CD4-positive, alpha-beta T cell treated with Interleukin-15 for 4 hours (primary cell): ENCODE data around the gene AMMECR1.

ENCODE experiments used
- DNase-seq: peaks from one replicate; pipeline ENCODE4 v3.0.0-alpha.2; 2020; ENCODE audit warnings: low spot score

AMMECR1 gene

DNA sequence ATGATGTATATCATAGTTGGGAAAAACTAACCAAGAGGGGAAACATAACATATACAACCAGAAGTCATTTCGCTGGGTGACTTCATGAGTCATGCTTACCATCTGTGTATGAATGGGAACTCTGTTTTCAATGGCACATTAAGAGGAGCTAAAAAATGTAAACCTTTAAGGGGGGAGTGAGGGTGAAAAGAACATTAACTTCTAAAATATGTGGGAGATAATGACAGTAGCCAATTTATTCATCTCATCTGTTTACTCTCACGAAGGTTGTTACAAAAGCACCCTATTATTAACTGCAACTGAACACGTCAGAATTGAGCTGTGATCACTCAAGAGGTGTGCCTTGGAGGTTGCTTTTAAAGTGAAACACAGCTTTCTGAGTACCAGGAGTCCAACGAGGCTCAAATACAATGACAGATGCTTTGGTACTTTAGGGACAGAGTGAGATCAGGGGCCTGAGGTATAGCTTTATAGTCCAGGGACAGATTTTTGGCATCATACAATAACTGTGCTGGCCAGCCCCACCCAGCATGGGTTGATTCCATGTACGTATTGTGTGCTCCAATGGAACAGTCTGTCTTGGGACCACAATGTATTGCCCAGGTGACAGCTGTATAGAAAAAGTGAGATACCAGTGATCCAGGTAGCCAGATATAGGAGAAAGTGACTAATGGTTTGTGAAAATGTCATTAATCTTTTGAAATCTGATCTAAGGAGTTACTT lies 107.3 kb downstream of the AMMECR1 start:
- no peak for DNase-seq

DNA sequence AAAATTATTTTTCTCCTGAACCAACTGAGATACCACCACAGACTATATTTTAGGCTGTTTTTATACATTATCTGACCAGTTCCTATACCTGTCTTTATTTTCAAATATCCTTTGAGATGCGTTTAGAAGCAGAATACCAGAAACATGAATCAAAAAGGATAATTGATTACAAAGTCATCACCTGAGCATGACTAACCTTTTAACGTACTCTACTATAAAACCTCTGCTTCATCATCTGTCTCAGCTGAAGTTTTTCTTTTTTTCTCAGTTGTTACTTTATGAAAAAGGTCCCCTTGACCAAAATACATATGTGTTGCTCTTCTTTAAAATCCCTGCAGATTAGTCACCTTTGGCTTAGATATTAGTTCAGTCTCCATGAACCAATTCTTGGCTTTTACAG lies 109.8 kb downstream of the AMMECR1 start:
- DNase-seq: no peak

- DNase-seq: no peak
Observed at GRCh38 chrX:110204986-110205385, 112.9 kb downstream of the AMMECR1 start.

DNA sequence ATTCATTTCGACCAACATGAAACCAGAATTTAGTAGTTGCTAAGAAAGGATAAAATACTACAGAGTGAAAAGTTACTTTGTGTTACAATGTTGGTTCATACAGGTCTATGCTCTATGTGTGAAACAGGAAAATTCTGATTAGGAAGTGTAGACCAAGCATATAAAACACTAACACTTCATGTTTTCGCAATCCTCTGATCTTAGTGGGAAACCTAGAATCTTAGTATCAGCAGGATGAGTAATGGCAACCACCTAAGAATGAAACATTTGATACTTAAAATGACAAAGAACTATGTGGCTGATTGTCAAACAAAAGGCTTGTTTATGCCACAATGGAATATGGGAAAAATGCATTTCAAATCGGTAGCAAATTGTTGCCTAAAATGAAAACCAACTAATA lies 116.1 kb downstream of the AMMECR1 start:
- DNase-seq: no peak

GRCh38 chrX:110194977-110195376 lies 122.9 kb downstream of the AMMECR1 start:
- no peak for DNase-seq

GRCh38 chrX:110192516-110192915 lies 125.4 kb downstream of the AMMECR1 start:
- DNase-seq: no peak

DNA sequence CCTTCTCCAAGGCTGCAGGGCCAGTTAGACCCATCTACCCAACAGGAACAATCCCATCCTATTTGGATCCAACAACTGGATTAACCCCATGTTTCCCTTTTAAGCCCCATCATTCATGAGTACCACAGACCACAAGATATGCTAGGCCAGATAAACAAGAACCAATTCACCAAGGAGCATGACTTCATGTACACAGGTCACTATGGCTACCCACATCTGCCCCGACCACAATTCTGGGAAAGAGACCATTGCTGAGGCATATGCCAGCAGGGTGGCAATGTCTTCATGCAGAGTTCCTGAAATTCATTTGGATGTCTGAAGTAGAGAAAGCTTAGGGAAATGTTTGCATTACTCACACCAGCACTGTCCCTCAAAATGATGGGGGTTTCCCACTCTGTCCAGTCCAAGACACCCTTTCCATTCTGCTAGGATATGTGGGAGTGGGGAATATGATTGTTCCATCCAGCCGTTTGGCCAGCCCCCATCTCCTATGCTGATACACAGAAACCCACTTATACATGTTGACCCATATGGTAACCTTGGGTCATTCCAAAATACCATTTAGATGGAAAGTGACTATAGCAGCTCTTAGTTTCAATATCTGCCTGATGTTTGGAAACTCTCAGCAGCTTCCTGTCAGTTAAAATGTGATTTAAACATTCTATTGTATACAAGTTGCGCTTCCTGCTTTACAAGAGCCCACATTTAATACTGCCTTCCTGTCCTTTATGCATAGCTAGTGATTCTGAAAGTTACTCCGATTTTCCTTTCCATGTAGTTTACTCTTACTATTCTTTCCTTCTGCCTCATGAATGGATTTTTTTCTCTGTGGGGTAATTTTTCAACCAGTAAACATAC lies 129.0 kb downstream of the AMMECR1 start:
- DNase-seq: no peak

GRCh38 chrX:110183314-110183713 lies 134.6 kb downstream of the AMMECR1 start:
- no peak for DNase-seq

DNA sequence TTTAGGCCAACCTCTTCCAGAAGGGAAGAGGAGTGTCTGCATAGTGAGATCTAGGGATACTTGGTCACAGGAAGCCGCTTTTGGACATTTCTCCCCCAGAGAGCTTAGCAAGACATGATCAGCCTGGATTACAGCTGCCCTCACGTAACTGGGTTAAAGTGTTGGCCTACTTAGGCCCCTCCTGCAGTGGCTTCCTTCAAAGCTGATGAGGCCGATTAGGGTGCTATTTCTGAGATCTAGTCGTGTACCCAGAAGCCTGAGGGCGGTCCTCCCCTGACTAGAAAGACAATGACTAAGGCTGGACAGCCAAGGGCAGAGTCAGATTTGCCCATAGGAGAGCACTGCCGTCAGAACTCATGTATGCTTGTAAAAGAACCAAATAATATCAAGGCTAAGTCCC lies 135.0 kb downstream of the AMMECR1 start:
- DNase-seq: no peak

DNA sequence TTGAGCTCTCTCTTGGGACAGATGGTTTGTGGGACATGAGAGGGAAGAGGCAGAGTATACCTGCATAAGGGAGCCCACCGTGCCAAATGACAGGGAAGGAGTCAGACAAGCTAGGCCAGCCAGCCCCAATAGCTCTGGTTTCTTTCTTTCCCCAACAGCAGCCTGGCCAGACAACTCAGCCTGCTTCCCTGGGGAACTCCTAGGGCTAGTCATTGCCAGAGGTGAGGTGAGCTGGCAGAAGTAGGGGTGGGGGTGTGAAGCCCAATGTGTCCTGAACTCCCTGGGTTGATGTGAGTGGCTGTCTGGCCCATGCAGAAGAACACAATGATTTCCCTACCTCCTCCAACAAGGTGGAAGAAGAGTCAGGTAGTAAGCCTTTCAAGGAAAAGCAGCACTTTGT lies 135.5 kb downstream of the AMMECR1 start:
- no peak for DNase-seq

GRCh38 chrX:110181459-110182137 lies 136.3 kb downstream of the AMMECR1 start:
- no peak for DNase-seq

DNA sequence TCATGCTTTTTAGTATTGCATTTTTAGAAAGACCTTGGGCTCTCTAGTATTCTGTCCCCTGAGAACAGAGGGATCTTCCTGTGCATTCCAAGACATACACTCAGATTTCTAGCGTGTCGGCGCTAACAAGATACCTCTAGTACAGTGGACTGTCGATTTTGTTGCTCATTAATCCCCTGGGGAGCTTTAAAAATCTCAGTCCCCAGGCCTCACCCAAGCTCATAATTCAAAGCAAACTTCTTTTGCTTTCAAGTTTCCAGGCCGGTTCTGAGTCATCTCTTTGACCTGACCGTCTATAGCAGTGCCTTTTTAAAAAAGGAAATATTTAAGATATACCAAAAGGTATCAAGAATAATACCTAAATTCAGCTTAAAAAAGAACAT lies 137.0 kb downstream of the AMMECR1 start:
- no peak for DNase-seq

- no peak for DNase-seq
Observed at GRCh38 chrX:110180176-110180927, 137.5 kb downstream of the AMMECR1 start.

- no peak for DNase-seq
Observed at GRCh38 chrX:110178179-110178865, 139.6 kb downstream of the AMMECR1 start.

GRCh38 chrX:110175696-110176095 lies 142.2 kb downstream of the AMMECR1 start:
- no peak for DNase-seq

DNA sequence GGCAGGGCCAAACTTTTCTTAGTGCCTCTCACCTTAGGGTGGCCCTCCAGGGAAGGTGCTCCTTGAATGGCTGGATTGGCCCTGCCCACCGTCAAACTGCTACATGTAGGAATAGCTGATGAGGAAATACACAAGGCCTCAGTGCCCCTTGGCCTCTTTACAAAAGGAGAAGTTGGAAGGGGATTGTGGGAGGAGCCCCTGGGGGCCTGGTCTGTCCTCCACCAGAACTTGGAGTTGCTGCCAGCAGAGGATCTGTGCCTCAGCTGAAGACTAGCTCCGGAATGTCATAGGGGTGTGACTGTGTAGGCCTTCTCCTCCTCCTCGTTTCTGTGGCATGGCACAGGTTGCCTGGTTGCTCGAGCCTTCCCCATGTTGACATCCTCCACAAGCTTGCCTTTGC lies 142.7 kb downstream of the AMMECR1 start:
- DNase-seq: no peak

- DNase-seq: no peak
Observed at GRCh38 chrX:110173192-110174175, 144.4 kb downstream of the AMMECR1 start.

DNA sequence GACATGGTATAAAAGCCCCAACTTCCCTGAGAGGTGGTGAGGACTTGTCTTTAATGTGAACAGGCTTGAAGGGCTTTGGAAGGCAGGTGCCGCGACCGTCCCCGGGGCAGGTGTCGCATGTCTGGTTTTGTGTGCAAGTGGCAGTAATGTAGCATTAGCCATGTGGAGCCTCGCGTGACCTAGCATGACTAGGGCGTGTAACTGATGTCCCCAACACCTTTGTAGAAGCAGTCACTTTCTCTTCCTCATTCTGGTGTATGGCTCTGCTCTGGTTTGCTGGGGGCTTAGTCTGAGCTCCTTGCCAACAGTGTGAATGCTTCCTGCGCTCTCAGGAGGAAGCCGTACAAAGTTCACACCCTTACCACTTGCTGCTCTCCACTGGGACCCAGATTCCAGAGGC lies 145.7 kb downstream of the AMMECR1 start:
- no peak for DNase-seq

DNA sequence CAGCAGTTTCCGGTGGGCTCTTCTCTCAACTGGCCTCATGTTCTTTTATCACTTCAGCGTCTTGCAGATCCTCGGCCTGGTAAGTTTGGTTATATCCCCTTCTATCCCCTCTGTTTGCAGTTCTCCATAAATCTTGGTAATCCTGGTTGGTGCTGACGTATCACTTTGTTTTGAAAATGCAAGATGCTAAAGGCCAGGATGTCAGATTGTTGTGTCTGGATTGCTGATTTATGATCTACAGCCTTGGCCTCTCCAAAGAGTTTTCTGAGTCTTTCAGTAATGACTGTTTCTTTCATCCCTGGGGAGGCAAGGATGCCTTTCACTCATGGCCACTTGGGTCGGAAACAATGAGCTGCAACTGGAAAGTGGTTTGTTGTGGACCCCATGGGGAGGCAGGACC lies 146.4 kb downstream of the AMMECR1 start:
- DNase-seq: no peak

DNA sequence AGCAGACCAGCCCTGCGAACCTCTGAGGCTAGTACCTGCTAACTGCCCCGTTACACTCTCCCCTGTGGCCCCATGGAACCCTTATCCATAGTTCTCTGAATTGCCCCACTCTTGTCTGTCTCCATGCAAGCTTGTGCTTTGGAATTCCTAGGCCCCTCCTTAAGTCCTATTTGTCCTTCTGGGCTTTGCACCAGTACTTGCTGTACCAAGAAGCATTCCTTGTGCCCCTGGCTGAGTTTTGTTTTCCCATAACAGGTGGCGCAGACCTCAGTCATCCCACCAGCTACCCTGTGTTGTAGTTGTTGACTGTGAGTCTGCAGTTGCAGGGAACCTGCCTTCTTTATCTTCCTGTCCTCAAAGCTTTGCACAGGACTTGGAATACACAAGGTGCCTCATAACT lies 147.9 kb downstream of the AMMECR1 start:
- DNase-seq: no peak
